OCI-LY1 (cell line): ENCODE measurements around the gene THAP9.
A peak's percentile ranks its signal among the peaks of the same experiment; 100 is the strongest.

Experiments
- H2AFZ ChIP-seq: fragments of 200-600 bp; sonication (generic), shearing (Covaris generic); 2 replicates; pipeline ENCODE4 v1.6.0; 2014; ENCODE audit warnings: antibody characterized with exemption, mild to moderate bottlenecking, low read length
- H3F3A ChIP-seq: fragments of 200-600 bp; sonication (generic), shearing (Covaris generic); 2 replicates; pipeline ENCODE4 v1.6.0; 2014; ENCODE audit warnings: mild to moderate bottlenecking, antibody characterized with exemption, low read length, moderate library complexity; ENCODE audit not compliant: insufficient read depth
- H3K27ac ChIP-seq: fragments of 200-600 bp; sonication (generic); 2 replicates; pipeline ENCODE4 v1.5.1; 2014; ENCODE audit warnings: low read length, mixed run types, mild to moderate bottlenecking, low read depth; ENCODE audit not compliant: poor library complexity, severe bottlenecking
- H3K27me3 ChIP-seq: fragments of 200-600 bp; sonication (generic); 2 replicates; pipeline ENCODE4 v1.6.0; 2014; ENCODE audit warnings: antibody characterized with exemption, mild to moderate bottlenecking, low read length, moderate library complexity; ENCODE audit not compliant: insufficient read depth
- H3K36me3 ChIP-seq: fragments of 200-600 bp; sonication (generic); 2 replicates; pipeline ENCODE4 v1.6.1; 2014; ENCODE audit warnings: mild to moderate bottlenecking, antibody characterized with exemption, low read length, moderate library complexity, mixed read lengths; ENCODE audit not compliant: insufficient read depth
- H3K4me1 ChIP-seq: fragments of 200-600 bp; sonication (generic); 2 replicates; pipeline ENCODE4 v1.5.1; 2014; ENCODE audit warnings: mild to moderate bottlenecking, low read length, moderate library complexity; ENCODE audit not compliant: insufficient read depth, severe bottlenecking
- H3K4me2 ChIP-seq: fragments of 200-600 bp; sonication (generic), shearing (Covaris generic); 2 replicates; pipeline ENCODE4 v1.6.1; 2014; ENCODE audit warnings: low read length
- H3K4me3 ChIP-seq: fragments of 200-600 bp; sonication (generic); 2 replicates; pipeline ENCODE4 v1.5.1; 2014; ENCODE audit warnings: low read length, low read depth, mild to moderate bottlenecking, mixed read lengths; ENCODE audit not compliant: poor library complexity, severe bottlenecking
- H3K79me2 ChIP-seq: fragments of 200-600 bp; shearing (Covaris generic); 2 replicates; pipeline ENCODE4 v1.6.1; 2016; ENCODE audit warnings: mixed run types, low read length, mixed read lengths; ENCODE audit not compliant: insufficient read depth
- H3K9ac ChIP-seq: fragments of 200-600 bp; sonication (generic), shearing (Covaris generic); 2 replicates; pipeline ENCODE4 v1.6.1; 2014; ENCODE audit warnings: mild to moderate bottlenecking, low read length, mixed read lengths
- H3K9me2 ChIP-seq: fragments of 200-600 bp; sonication (generic), shearing (Covaris generic); 2 replicates; pipeline ENCODE4 v1.6.1; 2014; ENCODE audit warnings: low read depth, mild to moderate bottlenecking, low read length, mixed read lengths
- H3K9me3 ChIP-seq: fragments of 200-600 bp; shearing (Covaris generic); 2 replicates; pipeline ENCODE4 v1.6.1; 2014; ENCODE audit warnings: low read length, mixed read lengths
- H4K20me1 ChIP-seq: fragments of 200-600 bp; sonication (generic), shearing (Covaris generic); 2 replicates; pipeline ENCODE4 v1.6.0; 2016; ENCODE audit warnings: mild to moderate bottlenecking, low read length; ENCODE audit not compliant: insufficient read depth
- CTCF ChIP-seq: fragments of 200-600 bp; sonication (generic), shearing (Covaris generic); IDR thresholded peaks from 2 replicates; pipeline ENCODE4 v1.5.1; 2017; ENCODE audit warnings: mild to moderate bottlenecking, antibody characterized with exemption, low read length, moderate library complexity, mixed read lengths
- EZH2 ChIP-seq: fragments of 200-600 bp; sonication (generic), shearing (Covaris generic); IDR thresholded peaks from 2 replicates; pipeline ENCODE4 v1.8.0; 2017; ENCODE audit warnings: borderline replicate concordance, mixed run types, mild to moderate bottlenecking, antibody characterized with exemption, low read length, moderate library complexity, mixed read lengths

Gene THAP9

GRCh38 chr4:82969414-82969813, 68.9 kb downstream of the THAP9 start:
- Histone ChIP-seq H3K9me3 (no peaks in the 10 kb centered on the region), H3K4me1 (peaks cover 26% of the 10 kb centered on the region), H3K27ac (peak overlapping the region; percentile 45), H3K36me3 (peaks cover 78% of the 10 kb centered on the region), H4K20me1 (no peaks in the 10 kb centered on the region), H3K4me3 (no peak overlapping the region), H3K79me2 (no peaks in the 10 kb centered on the region), H3K4me2 (no peak overlapping the region), H3K9me2 (no peaks in the 10 kb centered on the region), H3K9ac (no peak overlapping the region), H2AFZ (no peak overlapping the region), H3K27me3 (no peaks in the 10 kb centered on the region), H3F3A (no peaks in the 10 kb centered on the region)
- TF ChIP-seq EZH2 (no peak), CTCF (no peak)
